ENCODE data around the gene PCDH18.
"Not testable (repeated sequence)": the region's sequence is repeated elsewhere in the genome, so short reads cannot be mapped to it uniquely, and the experiment has no call there.

Gene PCDH18

DNA sequence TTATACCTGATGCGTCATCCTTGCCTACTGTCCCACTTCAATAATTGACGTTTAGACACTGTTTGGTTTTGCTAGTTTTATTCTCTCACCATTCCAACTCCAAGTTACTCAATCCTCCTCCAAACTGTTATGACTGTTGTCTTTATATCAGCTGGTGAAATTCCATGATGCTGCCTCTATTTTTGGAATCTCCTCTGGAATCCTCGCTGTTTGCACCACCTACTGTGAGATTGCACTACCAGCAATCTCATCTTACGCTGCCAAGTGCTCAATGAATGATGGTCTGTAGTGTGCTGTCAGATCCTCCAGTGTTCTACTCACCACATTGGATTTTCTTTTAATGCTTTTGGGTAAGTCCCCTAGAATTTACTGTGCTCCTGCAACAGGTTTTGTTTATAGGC lies 13.2 kb upstream of the PCDH18 start:
- H3K4me3 ChIP-seq (ENCODE audit: low read length), result no peak overlapping the region
- DNase-seq (ENCODE audit: low read depth), result no peak
- TF ChIP-seq, protein P1, sequence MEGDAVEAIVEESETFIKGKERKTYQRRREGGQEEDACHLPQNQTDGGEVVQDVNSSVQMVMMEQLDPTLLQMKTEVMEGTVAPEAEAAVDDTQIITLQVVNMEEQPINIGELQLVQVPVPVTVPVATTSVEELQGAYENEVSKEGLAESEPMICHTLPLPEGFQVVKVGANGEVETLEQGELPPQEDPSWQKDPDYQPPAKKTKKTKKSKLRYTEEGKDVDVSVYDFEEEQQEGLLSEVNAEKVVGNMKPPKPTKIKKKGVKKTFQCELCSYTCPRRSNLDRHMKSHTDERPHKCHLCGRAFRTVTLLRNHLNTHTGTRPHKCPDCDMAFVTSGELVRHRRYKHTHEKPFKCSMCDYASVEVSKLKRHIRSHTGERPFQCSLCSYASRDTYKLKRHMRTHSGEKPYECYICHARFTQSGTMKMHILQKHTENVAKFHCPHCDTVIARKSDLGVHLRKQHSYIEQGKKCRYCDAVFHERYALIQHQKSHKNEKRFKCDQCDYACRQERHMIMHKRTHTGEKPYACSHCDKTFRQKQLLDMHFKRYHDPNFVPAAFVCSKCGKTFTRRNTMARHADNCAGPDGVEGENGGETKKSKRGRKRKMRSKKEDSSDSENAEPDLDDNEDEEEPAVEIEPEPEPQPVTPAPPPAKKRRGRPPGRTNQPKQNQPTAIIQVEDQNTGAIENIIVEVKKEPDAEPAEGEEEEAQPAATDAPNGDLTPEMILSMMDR (IDR thresholded peaks at IDR 0.05; ENCODE audit: insufficient read depth, low read depth, low read length, missing control alignments), result no peak

GRCh38 chr4:137543648-137544047 lies 11.4 kb upstream of the PCDH18 start:
- no peak overlapping the region for H3K4me3 ChIP-seq (ENCODE audit: low read length)
- TF ChIP-seq, protein P1 (IDR thresholded peaks at IDR 0.05; ENCODE audit: insufficient read depth, low read depth, low read length, missing control alignments), result no peak
- DNase-seq (ENCODE audit: low read depth), result no peak

DNA sequence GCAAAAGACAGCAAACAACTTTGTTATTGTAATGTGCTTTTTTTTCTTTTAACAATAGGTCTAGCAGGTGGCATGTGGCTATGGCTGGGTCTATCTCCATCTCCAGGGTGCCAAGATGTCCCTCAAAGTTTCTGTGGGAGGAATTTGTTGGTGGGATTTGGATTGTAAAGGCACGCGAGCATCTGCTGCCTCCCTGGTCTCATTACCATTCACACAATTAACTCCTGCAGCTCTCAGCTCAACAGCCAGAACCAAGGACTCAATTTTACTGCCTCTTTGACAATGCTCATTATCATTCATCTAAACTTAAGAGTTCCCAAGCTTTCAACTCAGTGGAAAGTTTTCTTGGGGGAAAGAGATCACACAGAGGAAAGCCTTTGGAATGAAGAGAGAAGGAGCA lies 10.9 kb upstream of the PCDH18 start:
- no peak for DNase-seq (ENCODE audit: low read depth)
- H3K4me3 ChIP-seq (ENCODE audit: low read length), result no peak overlapping the region
- TF ChIP-seq, protein P1 (IDR thresholded peaks at IDR 0.05; ENCODE audit: insufficient read depth, low read depth, low read length, missing control alignments), result no peak

DNA sequence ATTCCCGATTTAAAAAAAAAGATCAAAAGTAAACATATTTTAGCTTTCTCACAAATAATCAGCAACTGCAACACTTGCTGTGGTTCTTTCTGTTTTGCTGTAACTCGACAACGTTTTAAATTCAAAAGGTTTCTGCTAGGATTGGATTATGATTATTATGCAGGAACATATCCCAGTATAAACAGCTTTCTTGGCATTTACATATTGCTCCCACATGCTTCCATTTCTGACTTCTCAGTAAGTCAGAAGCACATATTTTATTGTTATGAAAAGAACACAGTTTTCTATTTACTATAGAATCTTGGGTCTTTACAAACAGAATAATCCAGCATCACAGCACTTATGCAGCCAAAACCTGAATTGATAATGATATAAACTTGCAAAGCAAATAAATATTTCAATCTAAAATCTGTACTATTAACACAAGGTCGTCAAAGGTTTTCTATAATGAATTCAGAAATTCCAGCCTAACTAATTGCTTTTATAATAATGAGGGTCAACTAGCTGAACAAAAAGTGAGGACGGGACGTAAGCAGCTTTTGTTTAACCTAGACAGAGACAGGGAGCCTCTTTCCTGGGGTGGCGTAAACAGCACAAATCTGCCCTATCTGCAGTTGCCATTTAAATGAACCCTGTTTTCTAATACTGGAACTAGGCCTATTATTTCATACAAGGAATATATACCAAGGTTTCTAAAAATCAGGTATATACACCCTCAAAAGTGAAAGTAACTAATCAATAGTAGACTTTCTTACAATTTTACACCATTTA lies 9.8 kb upstream of the PCDH18 start:
- TF ChIP-seq, protein P1 (IDR thresholded peaks at IDR 0.05; ENCODE audit: insufficient read depth, low read depth, low read length, missing control alignments), result no peak
- no peak overlapping the region for H3K4me3 ChIP-seq (ENCODE audit: low read length)
- DNase-seq (ENCODE audit: low read depth), result no peak

- H3K4me3 ChIP-seq (ENCODE audit: low read length), result no peak overlapping the region
- peak; percentile 42 for DNase-seq (ENCODE audit: low read depth)
Observed at GRCh38 chr4:137541181-137541580, 8.9 kb upstream of the PCDH18 start.

GRCh38 chr4:137540356-137540755 lies 8.1 kb upstream of the PCDH18 start:
- TF ChIP-seq, protein P1 (IDR thresholded peaks at IDR 0.05; ENCODE audit: insufficient read depth, low read depth, low read length, missing control alignments), result no peak
- no peak overlapping the region for H3K4me3 ChIP-seq (ENCODE audit: low read length)
- DNase-seq (ENCODE audit: low read depth), result no peak

More at GRCh38 chr4:137541181-137541580, 8.9 kb upstream of the PCDH18 start:
- TF ChIP-seq, protein P1 (IDR thresholded peaks at IDR 0.05; ENCODE audit: insufficient read depth, low read depth, low read length, missing control alignments), result no peak

DNA sequence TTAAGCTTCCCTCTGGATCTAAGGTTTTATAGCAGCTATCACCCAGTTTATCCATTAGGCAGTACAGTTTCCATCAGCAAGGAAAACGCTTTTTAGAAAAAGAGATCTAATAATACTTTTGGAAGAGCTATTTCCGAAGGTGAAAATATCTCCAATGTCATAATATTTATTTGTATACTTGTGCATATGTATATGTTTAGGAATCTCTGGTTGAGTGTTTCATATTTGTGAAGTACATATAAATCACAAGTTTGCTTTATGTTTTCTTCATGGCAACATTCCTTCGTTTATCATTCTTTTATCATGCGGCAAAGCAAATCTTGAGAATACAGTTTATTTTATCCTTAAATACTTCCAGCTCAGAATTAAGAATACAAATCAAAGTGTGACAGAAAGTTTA lies 6.2 kb upstream of the PCDH18 start:
- H3K4me3 ChIP-seq (ENCODE audit: low read length), result no peak overlapping the region
- DNase-seq (ENCODE audit: low read depth), result no peak
- TF ChIP-seq, protein P1 (IDR thresholded peaks at IDR 0.05; ENCODE audit: insufficient read depth, low read depth, low read length, missing control alignments), result no peak

GRCh38 chr4:137537807-137538206 lies 5.5 kb upstream of the PCDH18 start:
- DNase-seq (ENCODE audit: low read depth); H3K4me3 ChIP-seq (ENCODE audit: low read length): not testable (repeated sequence)

Data from epithelial cell of esophagus (primary cell).